Neuronal stem cell (in vitro differentiated cells): ENCODE results near the gene NUDT2.
"Not testable (repeated sequence)": the region's sequence is repeated elsewhere in the genome, so short reads cannot be mapped to it uniquely, and the experiment has no call there.

Experiments
- DNase-seq: peaks from one replicate; pipeline ENCODE4 v3.0.0-alpha.2; 2013; ENCODE audit warnings: low spot score
- H2AFZ ChIP-seq: one replicate; pipeline ENCODE4 v1.6.1; 2013; ENCODE audit warnings: mild to moderate bottlenecking, low read length, inconsistent platforms
- H2AK5ac ChIP-seq: 2 replicates; pipeline ENCODE4 v1.6.1; 2013; ENCODE audit warnings: low read depth, mild to moderate bottlenecking, inconsistent platforms, low read length, moderate library complexity, mixed read lengths
- H2BK120ac ChIP-seq: 2 replicates; pipeline ENCODE4 v1.6.1; 2013; ENCODE audit warnings: low read depth, mild to moderate bottlenecking, inconsistent platforms, low read length, moderate library complexity, mixed read lengths
- H2BK12ac ChIP-seq: one replicate; pipeline ENCODE4 v1.6.1; 2013; ENCODE audit warnings: low read length, inconsistent platforms
- H2BK15ac ChIP-seq: 2 replicates; pipeline ENCODE4 v1.6.1; 2013; ENCODE audit warnings: mild to moderate bottlenecking, low read length, inconsistent platforms, mixed read lengths
- H2BK5ac ChIP-seq: one replicate; pipeline ENCODE4 v1.6.1; 2013; ENCODE audit warnings: inconsistent platforms, mild to moderate bottlenecking, low read length, moderate library complexity
- H3K14ac ChIP-seq: one replicate; pipeline ENCODE4 v1.6.1; 2013; ENCODE audit warnings: low read length, inconsistent platforms
- H3K18ac ChIP-seq: 2 replicates; pipeline ENCODE4 v1.6.1; 2013; ENCODE audit warnings: low read length, inconsistent platforms
- H3K23ac ChIP-seq: 2 replicates; pipeline ENCODE4 v1.6.1; 2013; ENCODE audit warnings: low read depth, mild to moderate bottlenecking, mixed read lengths, low read length, inconsistent platforms; ENCODE audit not compliant: poor library complexity
- H3K27ac ChIP-seq: replicated peaks from 3 replicates; pipeline ENCODE4 v1.5.1; 2013; ENCODE audit warnings: low read length, inconsistent platforms
- H3K27me3 ChIP-seq, 3 experiments: 2 replicates each; pipeline ENCODE4 v1.6.1; 2013; ENCODE audit warnings: low read length in 3 of 3, mild to moderate bottlenecking in 2 of 3, inconsistent platforms in 1 of 3, low read depth in 1 of 3, mixed read lengths in 1 of 3, moderate library complexity in 1 of 3; ENCODE audit not compliant: control insufficient read depth in 3 of 3, insufficient read depth in 3 of 3
- H3K36me3 ChIP-seq, 2 donors: replicated peaks in 1 of 2; 2 replicates each; pipeline ENCODE4 v1.6.1; 2013; ENCODE audit warnings: low read length in 2 of 2; ENCODE audit not compliant: control insufficient read depth in 2 of 2, insufficient read depth in 2 of 2
- H3K4ac ChIP-seq: 2 replicates; pipeline ENCODE4 v1.6.1; 2013; ENCODE audit warnings: inconsistent platforms, mild to moderate bottlenecking, low read length, moderate library complexity
- H3K4me1 ChIP-seq, 2 donors: 1 replicate in 1 of 2; 2 replicates in 1 of 2; pipeline ENCODE4 v1.6.1; 2013; ENCODE audit warnings: low read length in 2 of 2, low read depth in 1 of 2; ENCODE audit not compliant: control insufficient read depth in 2 of 2, insufficient read depth in 1 of 2
- H3K4me2 ChIP-seq: one replicate; pipeline ENCODE4 v1.6.1; 2013; ENCODE audit warnings: mild to moderate bottlenecking, low read length, inconsistent platforms; ENCODE audit not compliant: insufficient read depth, poor library complexity, severe bottlenecking
- H3K4me3 ChIP-seq, 2 donors: 2 replicates each; pipeline ENCODE4 v1.5.1; 2013; ENCODE audit warnings: low read length in 2 of 2, mild to moderate bottlenecking in 2 of 2, inconsistent platforms in 1 of 2, moderate library complexity in 1 of 2
- H3K79me1 ChIP-seq: one replicate; pipeline ENCODE4 v1.6.1; 2013; ENCODE audit warnings: low read depth, mild to moderate bottlenecking, inconsistent platforms, low read length, moderate library complexity
- H3K9ac ChIP-seq: one replicate; pipeline ENCODE4 v1.6.1; 2013; ENCODE audit warnings: mild to moderate bottlenecking, low read depth, low read length, inconsistent platforms; ENCODE audit not compliant: poor library complexity
- H3K9me3 ChIP-seq, 2 donors: replicated peaks in 1 of 2; 2 replicates each; pipeline versions ENCODE3 to v1.6.1; 2013; ENCODE audit warnings: low read length in 2 of 2, mild to moderate bottlenecking in 2 of 2, inconsistent platforms in 1 of 2, low read depth in 1 of 2, mixed read lengths in 1 of 2, moderate library complexity in 1 of 2; ENCODE audit not compliant: control insufficient read depth in 2 of 2, insufficient read depth in 1 of 2
- H4K8ac ChIP-seq: one replicate; pipeline ENCODE4 v1.6.1; 2013; ENCODE audit warnings: low read depth, mild to moderate bottlenecking, inconsistent platforms, low read length, moderate library complexity
- H4K91ac ChIP-seq: one replicate; pipeline ENCODE4 v1.6.1; 2013; ENCODE audit warnings: low read length, low read depth, mild to moderate bottlenecking, inconsistent platforms; ENCODE audit not compliant: poor library complexity
- WGBS, 2 donors: extraction: QIAGEN DNeasy Blood & Tissue Kit; methylation state at CpG; one replicate each; pipeline ENCODE4 v1.1.7; 2013; ENCODE audit warnings: missing lambda C conversion rate in 2 of 2, mixed read lengths in 1 of 2; ENCODE audit not compliant: insufficient read length in 2 of 2, insufficient replicate concordance in 1 of 2; ENCODE audit errors: extremely low coverage in 2 of 2; 5-methylcytosine and 5-hydroxymethylcytosine counted together

NUDT2 gene

GRCh38 chr9:34366365-34366764 lies 37.0 kb downstream of the NUDT2 start:
- no CpG with 5 or more reads among the region's 2 CpGs for WGBS, 2 donors
- H3K18ac ChIP-seq, result no peak overlapping the region
- no peak overlapping the region for H2BK120ac ChIP-seq
- H2BK5ac ChIP-seq, result no peak overlapping the region
- no peak overlapping the region for H4K91ac ChIP-seq
- DNase-seq, result no peak
- no peak overlapping the region for H3K27ac ChIP-seq
- no peak overlapping the region for H3K14ac ChIP-seq
- H3K4ac ChIP-seq, result no peak overlapping the region
- H2AFZ ChIP-seq, result no peak overlapping the region
- H3K4me1 ChIP-seq, result peaks cover 19 to 20% of the 10 kb centered on the region in 2 donors
- H2BK15ac ChIP-seq, result no peak overlapping the region
- no peak overlapping the region for H3K23ac ChIP-seq
- no peaks in the 10 kb centered on the region for H3K27me3 ChIP-seq
- H2AK5ac ChIP-seq, result no peak overlapping the region
- no peaks in the 10 kb centered on the region for H3K79me1 ChIP-seq
- H3K4me3 ChIP-seq, result no peak overlapping the region
- H4K8ac ChIP-seq, result no peak overlapping the region
- peaks cover 0 to 5% of the 10 kb centered on the region in 2 donors for H3K36me3 ChIP-seq
- H3K9me3 ChIP-seq, result peaks cover 2 to 33% of the 10 kb centered on the region in 2 donors
- no peak overlapping the region for H2BK12ac ChIP-seq
- no peak overlapping the region for H3K9ac ChIP-seq
- no peak overlapping the region for H3K4me2 ChIP-seq

GRCh38 chr9:34367751-34368410 lies 38.5 kb downstream of the NUDT2 start:
- not testable (repeated sequence) for H3K79me1 ChIP-seq, DNase-seq, H2BK12ac ChIP-seq, H3K36me3 ChIP-seq, H4K8ac ChIP-seq, H3K23ac ChIP-seq, H3K9ac ChIP-seq, H4K91ac ChIP-seq, H2BK5ac ChIP-seq, H3K27me3 ChIP-seq, H2BK15ac ChIP-seq, H3K27ac ChIP-seq, H2AK5ac ChIP-seq, H3K14ac ChIP-seq, H2BK120ac ChIP-seq, H3K4me3 ChIP-seq, H2AFZ ChIP-seq, H3K18ac ChIP-seq, H3K4ac ChIP-seq, H3K4me2 ChIP-seq
- Histone ChIP-seq H3K4me1 (peaks cover 18 to 19% of the 10 kb centered on the region in 2 donors), H3K9me3 (peaks cover 5 to 37% of the 10 kb centered on the region in 2 donors)
- WGBS, 2 donors, result no CpG with 5 or more reads among the region's 3 CpGs

- not testable (repeated sequence) for H2BK120ac ChIP-seq, H4K91ac ChIP-seq, H3K4me2 ChIP-seq, H3K18ac ChIP-seq, H3K9ac ChIP-seq, H3K23ac ChIP-seq, H3K27ac ChIP-seq, H4K8ac ChIP-seq, H2BK5ac ChIP-seq, H2AFZ ChIP-seq, H3K27me3 ChIP-seq, H3K4ac ChIP-seq, H3K14ac ChIP-seq, H3K4me1 ChIP-seq, H2BK15ac ChIP-seq, H3K79me1 ChIP-seq, H2BK12ac ChIP-seq, H3K36me3 ChIP-seq, H3K4me3 ChIP-seq, H2AK5ac ChIP-seq, DNase-seq
- no CpG with 5 or more reads among the region's 5 CpGs for WGBS, 2 donors
- H3K9me3 ChIP-seq, result peaks cover 5 to 37% of the 10 kb centered on the region in 2 donors
Observed at GRCh38 chr9:34368796-34369195, 39.4 kb downstream of the NUDT2 start.

GRCh38 chr9:34369636-34370035 lies 40.3 kb downstream of the NUDT2 start:
- Histone ChIP-seq H3K9ac (no peak overlapping the region), H3K4me3 (no peak overlapping the region), H2BK15ac (no peak overlapping the region), H2AFZ (no peak overlapping the region), H3K4me2 (no peak overlapping the region), H3K18ac (no peak overlapping the region), H3K27ac (no peak overlapping the region), H2AK5ac (no peak overlapping the region), H3K14ac (no peak overlapping the region), H3K9me3 (peaks cover 5 to 37% of the 10 kb centered on the region in 2 donors), H2BK120ac (no peak overlapping the region), H3K4me1 (peaks cover under 1 to 2% of the 10 kb centered on the region in 2 donors), H3K79me1 (no peaks in the 10 kb centered on the region), H2BK12ac (no peak overlapping the region), H3K27me3 (peaks cover 0 to 2% (median 0%) of the 10 kb centered on the region in 3 experiments), H4K8ac (no peak overlapping the region), H2BK5ac (no peak overlapping the region), H3K4ac (no peak overlapping the region), H3K36me3 (peaks cover 0 to 8% of the 10 kb centered on the region in 2 donors), H4K91ac (no peak overlapping the region), H3K23ac (no peak overlapping the region)
- no CpG with 5 or more reads among the region's 4 CpGs for WGBS, 2 donors
- no peak for DNase-seq
